ENCODE measurements around the gene FGFR2.

Gene FGFR2

DNA sequence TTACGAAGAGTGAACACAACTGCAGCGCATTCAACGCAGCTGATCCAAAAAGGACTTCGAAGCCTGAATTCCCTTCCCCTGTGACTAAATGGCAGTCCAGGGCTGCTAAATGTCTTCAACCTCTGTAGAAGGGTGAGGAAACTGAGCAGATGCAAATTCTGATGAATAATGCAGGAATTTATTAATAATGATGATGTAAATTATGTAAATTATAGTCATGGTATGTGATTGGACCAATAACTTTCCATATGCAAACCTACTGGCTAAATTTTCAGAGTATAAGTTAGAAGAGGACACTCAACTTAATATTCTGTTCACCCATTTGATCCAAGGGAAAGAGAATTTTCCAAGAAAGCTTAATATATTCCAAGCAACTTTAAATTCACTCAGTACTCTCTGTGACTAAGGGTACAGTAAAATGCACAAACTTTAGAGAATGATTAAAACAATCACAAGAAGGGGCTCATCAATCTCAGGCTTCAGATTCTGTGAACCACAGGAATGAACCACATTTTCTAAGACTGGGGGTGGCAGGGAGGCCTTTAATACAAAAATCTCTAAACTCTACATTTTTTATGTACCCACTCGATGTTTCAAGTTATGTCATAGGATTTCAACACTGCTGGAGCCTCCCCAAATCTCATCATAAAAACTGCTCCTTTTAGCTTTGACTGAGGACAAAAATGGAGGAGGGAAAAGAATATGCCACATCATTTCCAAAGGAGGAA, 3.5 kb downstream of the FGFR2 start:
- Histone ChIP-seq H4K20me1 (ENCODE audit: control insufficient read depth, insufficient read depth, low read depth, low read length) (no peaks in the 10 kb centered on the region), H3K27me3 (ENCODE audit: control insufficient read depth, low read length) (no peaks in the 10 kb centered on the region), H3K36me3 (ENCODE audit: control insufficient read depth, low read length) (no peaks in the 10 kb centered on the region), H3F3A (ENCODE audit: control insufficient read depth, insufficient read depth) (no peaks in the 10 kb centered on the region), H3K4me2 (ENCODE audit: low read length) (no peak overlapping the region), H3K9me3 (ENCODE audit: control insufficient read depth, insufficient read depth, low read length) (no peaks in the 10 kb centered on the region; the same call in 1 of the 2 replicates), H3K9me2 (replicated peaks; ENCODE audit: control insufficient read depth, low read length) (no peaks in the 10 kb centered on the region), H3K27ac (ENCODE audit: low read depth, low read length) (no peak overlapping the region), H3K4me3 (ENCODE audit: low read length) (no peak overlapping the region), H3K4me1 (ENCODE audit: control insufficient read depth, low read length) (no peaks in the 10 kb centered on the region), H3K79me2 (ENCODE audit: control insufficient read depth, low read length) (no peaks in the 10 kb centered on the region)
- TF ChIP-seq, protein P1, sequence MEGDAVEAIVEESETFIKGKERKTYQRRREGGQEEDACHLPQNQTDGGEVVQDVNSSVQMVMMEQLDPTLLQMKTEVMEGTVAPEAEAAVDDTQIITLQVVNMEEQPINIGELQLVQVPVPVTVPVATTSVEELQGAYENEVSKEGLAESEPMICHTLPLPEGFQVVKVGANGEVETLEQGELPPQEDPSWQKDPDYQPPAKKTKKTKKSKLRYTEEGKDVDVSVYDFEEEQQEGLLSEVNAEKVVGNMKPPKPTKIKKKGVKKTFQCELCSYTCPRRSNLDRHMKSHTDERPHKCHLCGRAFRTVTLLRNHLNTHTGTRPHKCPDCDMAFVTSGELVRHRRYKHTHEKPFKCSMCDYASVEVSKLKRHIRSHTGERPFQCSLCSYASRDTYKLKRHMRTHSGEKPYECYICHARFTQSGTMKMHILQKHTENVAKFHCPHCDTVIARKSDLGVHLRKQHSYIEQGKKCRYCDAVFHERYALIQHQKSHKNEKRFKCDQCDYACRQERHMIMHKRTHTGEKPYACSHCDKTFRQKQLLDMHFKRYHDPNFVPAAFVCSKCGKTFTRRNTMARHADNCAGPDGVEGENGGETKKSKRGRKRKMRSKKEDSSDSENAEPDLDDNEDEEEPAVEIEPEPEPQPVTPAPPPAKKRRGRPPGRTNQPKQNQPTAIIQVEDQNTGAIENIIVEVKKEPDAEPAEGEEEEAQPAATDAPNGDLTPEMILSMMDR (IDR thresholded peaks at IDR 0.05; ENCODE audit: low read depth, low read length, poor library complexity, severe bottlenecking): no peak
- TF ChIP-seq EZH2phosphoT487 (IDR thresholded peaks at IDR 0.05; ENCODE audit: borderline replicate concordance, low read length): no peak

DNA sequence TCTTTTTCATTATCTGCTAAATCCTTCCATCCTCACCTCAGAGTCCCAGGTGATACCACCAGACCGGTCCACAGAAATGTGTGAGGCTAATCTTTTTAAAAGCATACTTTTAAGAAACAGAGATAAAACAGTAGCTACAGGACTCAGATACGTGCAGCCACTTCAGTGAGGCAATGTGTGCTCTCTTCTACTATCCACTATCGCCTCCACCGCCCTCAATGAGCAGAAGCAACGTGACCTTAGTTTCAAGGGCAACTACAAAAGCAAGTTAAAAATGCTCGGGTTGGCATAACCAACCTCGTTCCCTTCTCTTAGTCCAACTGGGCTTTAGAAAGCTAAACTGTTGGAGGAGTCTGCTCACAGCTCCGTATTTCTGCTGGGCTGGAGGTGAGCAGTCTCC, 4.2 kb downstream of the FGFR2 start:
- Histone ChIP-seq H3K36me3 (ENCODE audit: control insufficient read depth, low read length) (no peaks in the 10 kb centered on the region), H3K4me1 (ENCODE audit: control insufficient read depth, low read length) (no peaks in the 10 kb centered on the region), H3K27me3 (ENCODE audit: control insufficient read depth, low read length) (no peaks in the 10 kb centered on the region), H4K20me1 (ENCODE audit: control insufficient read depth, insufficient read depth, low read depth, low read length) (no peaks in the 10 kb centered on the region), H3F3A (ENCODE audit: control insufficient read depth, insufficient read depth) (no peaks in the 10 kb centered on the region), H3K27ac (ENCODE audit: low read depth, low read length) (no peak overlapping the region), H3K4me2 (ENCODE audit: low read length) (no peak overlapping the region), H3K79me2 (ENCODE audit: control insufficient read depth, low read length) (no peaks in the 10 kb centered on the region), H3K9me3 (ENCODE audit: control insufficient read depth, insufficient read depth, low read length) (no peaks in the 10 kb centered on the region; the same call in 1 of the 2 replicates), H3K4me3 (ENCODE audit: low read length) (no peak overlapping the region), H3K9me2 (replicated peaks; ENCODE audit: control insufficient read depth, low read length) (no peaks in the 10 kb centered on the region)
- TF ChIP-seq, protein P1 (IDR thresholded peaks at IDR 0.05; ENCODE audit: low read depth, low read length, poor library complexity, severe bottlenecking): no peak
- TF ChIP-seq EZH2phosphoT487 (IDR thresholded peaks at IDR 0.05; ENCODE audit: borderline replicate concordance, low read length): no peak

DNA sequence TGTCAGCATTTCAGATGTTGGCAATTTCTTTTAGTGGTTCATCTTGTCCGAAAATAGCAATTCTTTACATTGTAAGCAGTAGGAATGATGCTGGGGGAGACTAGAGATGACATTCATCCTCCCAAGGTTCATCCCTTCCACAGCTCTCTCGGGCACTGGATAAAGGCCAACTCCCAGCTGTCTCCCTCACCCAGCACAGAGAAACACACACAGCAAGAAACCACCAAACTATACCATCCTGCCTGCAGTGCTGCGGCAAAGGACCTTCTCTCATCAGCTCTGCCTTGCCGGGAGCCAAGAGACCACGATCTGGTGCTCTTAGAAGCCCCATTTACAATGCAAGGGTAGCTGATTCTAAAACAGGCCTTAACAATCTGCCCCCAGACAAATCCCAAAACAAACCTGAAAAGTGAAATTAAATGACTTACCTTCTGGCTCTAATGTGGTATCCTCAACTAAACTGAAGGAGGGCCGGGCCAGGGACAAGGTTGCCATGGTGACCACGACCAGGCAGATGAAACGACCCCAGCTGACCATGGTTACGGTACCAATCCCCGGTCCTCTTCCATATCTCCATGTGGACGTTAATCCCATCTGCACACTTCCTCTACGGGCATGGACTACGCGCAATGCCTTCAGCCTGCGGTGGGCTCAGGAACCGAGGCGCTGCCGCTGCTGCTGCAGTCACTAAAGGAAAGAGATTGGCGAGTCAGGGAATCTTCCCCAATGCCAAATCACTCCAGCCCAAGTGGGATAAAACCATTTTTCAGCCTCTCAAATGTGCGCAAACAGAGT, 4.8 kb downstream of the FGFR2 start:
- H3F3A ChIP-seq (ENCODE audit: control insufficient read depth, insufficient read depth): no peaks in the 10 kb centered on the region
- H3K27ac ChIP-seq (ENCODE audit: low read depth, low read length): no peak overlapping the region
- no peaks in the 10 kb centered on the region for H3K9me2 ChIP-seq (replicated peaks; ENCODE audit: control insufficient read depth, low read length)
- TF ChIP-seq, protein P1 (IDR thresholded peaks at IDR 0.05; ENCODE audit: low read depth, low read length, poor library complexity, severe bottlenecking): no peak
- TF ChIP-seq EZH2phosphoT487 (IDR thresholded peaks at IDR 0.05; ENCODE audit: borderline replicate concordance, low read length): no peak
- H3K36me3 ChIP-seq (ENCODE audit: control insufficient read depth, low read length): no peaks in the 10 kb centered on the region
- no peaks in the 10 kb centered on the region for H3K79me2 ChIP-seq (ENCODE audit: control insufficient read depth, low read length)
- H3K4me1 ChIP-seq (ENCODE audit: control insufficient read depth, low read length): no peaks in the 10 kb centered on the region
- H3K9me3 ChIP-seq (ENCODE audit: control insufficient read depth, insufficient read depth, low read length): no peaks in the 10 kb centered on the region; the same call in 1 of the 2 replicates
- no peak overlapping the region for H3K4me3 ChIP-seq (ENCODE audit: low read length)
- no peaks in the 10 kb centered on the region for H4K20me1 ChIP-seq (ENCODE audit: control insufficient read depth, insufficient read depth, low read depth, low read length)
- H3K27me3 ChIP-seq (ENCODE audit: control insufficient read depth, low read length): no peaks in the 10 kb centered on the region
- no peak overlapping the region for H3K4me2 ChIP-seq (ENCODE audit: low read length)
